K562 (cell line): Measurements from ENCODE around the gene HOXD1.

Experiments
- FOS ChIP-seq: IDR thresholded peaks from 3 replicates; pipeline ENCODE4 v1.6.1; 2011; ENCODE audit not compliant: insufficient read length; ENCODE audit errors: extremely low read depth
- FOXK2 ChIP-seq, 2 experiments: fragments of 450-650 bp; IDR thresholded peaks in 1 of 2; conservative IDR thresholded peaks in 1 of 2; 2 replicates each; pipeline ENCODE4 v1.6.1; 2016; ENCODE audit warnings: low read depth in 2 of 2, mild to moderate bottlenecking in 1 of 2
- JUND ChIP-seq, 2 experiments: IDR thresholded peaks; 2 replicates in 1 of 2; 3 replicates in 1 of 2; pipeline ENCODE4 v1.6.1; 2011; ENCODE audit warnings: borderline replicate concordance in 2 of 2, low read depth in 2 of 2, low read length in 2 of 2, improper control_type of control experiment in 1 of 2, missing biosample characterization in 1 of 2, missing genetic modification characterization in 1 of 2, missing genetic modification reagents in 1 of 2
- MAFF ChIP-seq: IDR thresholded peaks from 2 replicates; pipeline ENCODE4 v1.6.1; 2012; ENCODE audit warnings: low read length, improper control_type of control experiment
- MEF2D ChIP-seq: conservative IDR thresholded peaks from 2 replicates; pipeline ENCODE4 v1.6.1; 2016; ENCODE audit warnings: low read depth, missing genetic modification characterization, missing compliant biosample characterization
- POLR2A ChIP-seq: fragments of 450-650 bp; conservative IDR thresholded peaks from 2 replicates; pipeline ENCODE4 v1.6.1; 2016
- POLR2AphosphoS5 ChIP-seq: IDR thresholded peaks from 2 replicates; pipeline ENCODE4 v1.6.1; 2011; ENCODE audit warnings: mild to moderate bottlenecking, low read depth, low read length, moderate library complexity; ENCODE audit not compliant: control insufficient read depth, insufficient read depth
- TBL1XR1 ChIP-seq, 2 experiments: IDR thresholded peaks; 2 replicates each; pipeline ENCODE4 v1.6.1; 2012; ENCODE audit warnings: improper control_type of control experiment in 2 of 2, low read length in 2 of 2, mild to moderate bottlenecking in 1 of 2
- ZFP36 ChIP-seq: fragments of 150-350 bp; IDR thresholded peaks from 2 replicates; pipeline ENCODE4 v1.6.1; 2018; ENCODE audit warnings: low read length, low read depth; ENCODE audit not compliant: partially characterized antibody
- TF ChIP-seq, protein P1 (sequence below), 3 experiments: IDR thresholded peaks in 2 of 3; conservative IDR thresholded peaks in 1 of 3; 2 replicates each; pipeline ENCODE4 v1.5.1; 2011 to 2012; ENCODE audit warnings: low read length in 3 of 3, mild to moderate bottlenecking in 3 of 3, control low read depth in 2 of 3, improper control_type of control experiment in 1 of 3, inconsistent platforms in 1 of 3, low read depth in 1 of 3, mixed read lengths in 1 of 3, moderate library complexity in 1 of 3; ENCODE audit not compliant: insufficient read depth in 2 of 3

DNA sequence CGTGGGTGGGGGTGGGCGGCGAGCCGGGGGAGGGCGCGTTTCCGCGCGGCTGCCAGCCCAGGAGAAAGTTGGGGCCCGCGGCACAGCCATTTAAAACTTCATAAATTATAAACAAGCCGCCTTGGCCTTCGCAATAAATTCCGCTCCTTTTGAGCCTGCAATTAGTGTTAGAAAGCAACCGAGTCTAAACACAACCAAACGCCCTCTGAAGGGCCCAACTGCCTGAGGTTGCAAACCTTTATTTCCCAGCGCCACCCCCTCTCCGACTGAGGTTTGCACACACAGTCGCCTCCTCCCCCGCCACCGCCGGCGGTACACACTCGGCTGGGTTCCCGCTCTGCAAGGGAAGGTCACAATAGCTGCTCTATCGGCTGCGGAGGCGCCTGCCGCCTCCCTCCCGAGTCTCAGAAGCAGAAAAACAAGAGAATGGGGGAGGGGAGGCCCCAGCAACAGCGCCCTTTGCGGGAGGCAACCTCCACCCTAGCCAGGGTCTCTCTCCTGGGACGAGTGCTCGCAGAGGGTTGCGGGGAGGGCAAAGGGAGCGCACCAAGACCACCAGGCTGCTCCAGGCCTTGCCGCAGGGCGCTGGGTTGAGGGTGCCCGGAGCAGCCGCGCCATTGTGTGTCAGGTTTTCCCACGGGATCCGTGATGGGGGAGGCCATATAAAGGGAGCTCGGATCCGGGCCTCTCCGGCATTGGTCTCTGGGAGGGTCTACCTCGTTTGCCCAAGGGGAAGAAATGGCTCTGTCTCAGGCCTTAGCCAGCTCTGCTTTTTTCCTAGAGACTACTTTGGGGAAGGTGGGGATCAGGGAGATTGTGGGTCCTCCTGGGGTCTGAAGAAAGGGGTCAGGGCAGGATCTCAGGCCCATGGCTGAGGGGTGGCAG, 13.4 kb upstream of the HOXD1 start:
- TF ChIP-seq MEF2D (tag) (no peak), POLR2AphosphoS5 (no peak), TBL1XR1 (IDR thresholded peaks at IDR 0.05; ENCODE audit: low read length in 2 of 2) (no peak), JUND (IDR thresholded peaks at IDR 0.05; ENCODE audit: borderline replicate concordance, low read depth, low read length) (no peak), JUND (tag; IDR thresholded peaks at IDR 0.05; ENCODE audit: borderline replicate concordance, low read depth, low read length) (no peak), MAFF (no peak), FOXK2 (conservative IDR thresholded peaks at IDR 0.05 in 1 of 2, IDR thresholded peaks at IDR 0.05 in 1 of 2; ENCODE audit: low read depth in 2 of 2) (no peak), FOS (no peak), ZFP36 (no peak), POLR2A (no peak)
- TF ChIP-seq, protein P1, sequence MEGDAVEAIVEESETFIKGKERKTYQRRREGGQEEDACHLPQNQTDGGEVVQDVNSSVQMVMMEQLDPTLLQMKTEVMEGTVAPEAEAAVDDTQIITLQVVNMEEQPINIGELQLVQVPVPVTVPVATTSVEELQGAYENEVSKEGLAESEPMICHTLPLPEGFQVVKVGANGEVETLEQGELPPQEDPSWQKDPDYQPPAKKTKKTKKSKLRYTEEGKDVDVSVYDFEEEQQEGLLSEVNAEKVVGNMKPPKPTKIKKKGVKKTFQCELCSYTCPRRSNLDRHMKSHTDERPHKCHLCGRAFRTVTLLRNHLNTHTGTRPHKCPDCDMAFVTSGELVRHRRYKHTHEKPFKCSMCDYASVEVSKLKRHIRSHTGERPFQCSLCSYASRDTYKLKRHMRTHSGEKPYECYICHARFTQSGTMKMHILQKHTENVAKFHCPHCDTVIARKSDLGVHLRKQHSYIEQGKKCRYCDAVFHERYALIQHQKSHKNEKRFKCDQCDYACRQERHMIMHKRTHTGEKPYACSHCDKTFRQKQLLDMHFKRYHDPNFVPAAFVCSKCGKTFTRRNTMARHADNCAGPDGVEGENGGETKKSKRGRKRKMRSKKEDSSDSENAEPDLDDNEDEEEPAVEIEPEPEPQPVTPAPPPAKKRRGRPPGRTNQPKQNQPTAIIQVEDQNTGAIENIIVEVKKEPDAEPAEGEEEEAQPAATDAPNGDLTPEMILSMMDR (IDR thresholded peaks at IDR 0.05 in 2 of 3, conservative IDR thresholded peaks at IDR 0.05 in 1 of 3; ENCODE audit: insufficient read depth in 2 of 3, low read depth in 1 of 3, low read length in 3 of 3), result no peak
